RCC 7860 (cell line): ENCODE results near the gene CAMSAP3.
"Not testable (repeated sequence)": the region's sequence is repeated elsewhere in the genome, so short reads cannot be mapped to it uniquely, and the experiment has no call there.

Experiments
- DNase-seq: peaks from one replicate; pipeline ENCODE4 v3.0.0-alpha.2; 2015; ENCODE audit warnings: low spot score
- FAIRE-seq: peaks from 2 replicates; lab custom pipeline; 2012; peaks lifted over from hg19 to GRCh38; lab: Jason Lieb, UNC

CAMSAP3 gene

DNA sequence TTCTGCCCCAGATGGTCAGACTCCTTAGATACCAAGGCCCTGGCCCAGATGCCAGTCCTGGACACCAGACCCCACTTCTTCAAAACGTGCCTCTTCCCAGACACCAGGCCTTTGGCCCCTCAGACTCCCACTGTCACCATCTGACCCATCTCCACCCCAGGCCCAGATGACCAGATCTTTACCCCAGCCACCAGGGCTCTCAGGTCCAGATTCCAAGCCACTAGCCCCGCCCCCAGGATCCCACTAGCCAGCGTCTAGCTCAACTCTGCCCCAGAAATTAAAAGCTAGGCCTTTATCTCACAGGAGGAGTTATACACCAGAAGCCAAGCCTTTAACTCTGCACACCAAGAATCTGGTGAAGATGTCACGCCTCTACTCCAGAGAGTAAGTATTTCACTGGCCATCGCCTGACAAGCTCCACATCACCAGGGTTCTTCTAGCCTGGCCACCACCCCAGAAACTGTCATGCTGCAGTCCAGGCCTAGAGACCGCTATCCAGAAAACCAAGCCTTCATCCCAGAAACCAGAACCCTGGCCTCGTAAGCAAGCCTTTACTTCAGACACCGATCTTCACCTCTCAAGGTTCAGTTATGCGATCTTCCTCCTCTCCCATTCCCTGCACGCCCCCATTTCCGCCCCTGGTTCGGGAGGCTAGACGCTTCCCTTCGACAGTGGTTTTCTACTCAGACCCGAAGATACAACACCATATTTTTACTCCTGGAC, 33.1 kb downstream of the CAMSAP3 start:
- no peak for DNase-seq
- FAIRE-seq = no peak

DNA sequence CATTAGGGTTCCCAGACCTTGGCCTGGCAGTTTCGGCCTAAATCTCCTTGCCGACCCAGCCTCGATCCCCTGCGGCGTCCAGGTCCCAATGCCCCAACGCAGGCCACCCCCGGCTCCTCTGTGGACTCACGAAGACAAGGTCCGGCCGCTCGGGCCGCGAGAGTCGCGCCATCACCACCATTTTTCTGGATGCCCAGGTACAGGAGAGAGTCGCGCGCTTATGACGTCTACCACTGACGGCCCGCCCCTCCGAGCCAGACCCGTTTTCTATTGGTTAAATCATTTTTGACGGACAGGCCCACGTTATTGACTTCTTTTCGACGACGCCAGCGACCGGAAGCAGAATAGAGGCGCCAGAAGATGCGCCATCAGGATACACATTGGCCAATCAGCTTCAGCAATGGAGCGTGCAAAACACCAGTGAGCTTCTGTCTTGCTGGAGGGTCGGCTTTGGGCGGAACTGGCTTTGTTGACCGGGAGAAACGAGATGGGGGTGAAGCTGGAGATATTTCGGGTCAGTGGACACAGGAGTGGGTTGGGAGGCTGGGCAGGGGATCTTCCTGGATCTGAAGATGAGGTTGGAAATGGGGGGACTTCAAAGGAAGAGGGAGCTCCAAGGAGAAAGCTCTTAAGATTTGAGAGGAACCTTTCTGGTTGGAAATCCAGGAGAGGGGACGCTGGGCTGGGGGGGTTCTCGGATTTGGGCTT, 33.8 kb downstream of the CAMSAP3 start, which contains the start of the genes PET100 and XAB2:
Gene PET100, plus strand, starts transcription at position 447 of the 708 bp plus-strand sequence. Its CDS starts 41 bp downstream, at position 488.
Gene XAB2, minus strand, starts transcription at position 199 of the 708 bp plus-strand sequence. Its CDS starts 18 bp downstream, at position 181.
- DNase-seq = peak; percentile 98
- peak; percentile 96 for FAIRE-seq

DNA sequence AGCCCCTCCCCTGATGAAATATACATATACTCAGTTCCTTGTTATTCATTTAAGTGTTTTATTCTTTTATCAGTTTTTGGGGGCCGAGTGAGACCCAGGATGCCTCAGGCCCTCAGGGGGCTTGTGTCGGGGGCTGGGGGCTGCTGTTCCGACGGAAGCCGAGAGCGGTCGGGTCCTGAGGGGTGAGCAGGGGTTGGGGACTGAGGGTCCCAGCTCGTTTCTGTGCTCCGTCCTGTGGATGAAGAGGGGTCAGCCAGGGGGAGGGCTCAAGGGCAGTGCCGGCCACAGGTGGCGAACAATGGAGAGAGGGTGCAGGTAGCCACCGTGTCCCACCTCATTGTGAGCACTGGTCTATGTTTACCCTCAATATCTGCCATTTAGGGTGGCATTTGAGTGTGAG, 35.9 kb downstream of the CAMSAP3 start:
- FAIRE-seq (no peak), DNase-seq (no peak)

DNA sequence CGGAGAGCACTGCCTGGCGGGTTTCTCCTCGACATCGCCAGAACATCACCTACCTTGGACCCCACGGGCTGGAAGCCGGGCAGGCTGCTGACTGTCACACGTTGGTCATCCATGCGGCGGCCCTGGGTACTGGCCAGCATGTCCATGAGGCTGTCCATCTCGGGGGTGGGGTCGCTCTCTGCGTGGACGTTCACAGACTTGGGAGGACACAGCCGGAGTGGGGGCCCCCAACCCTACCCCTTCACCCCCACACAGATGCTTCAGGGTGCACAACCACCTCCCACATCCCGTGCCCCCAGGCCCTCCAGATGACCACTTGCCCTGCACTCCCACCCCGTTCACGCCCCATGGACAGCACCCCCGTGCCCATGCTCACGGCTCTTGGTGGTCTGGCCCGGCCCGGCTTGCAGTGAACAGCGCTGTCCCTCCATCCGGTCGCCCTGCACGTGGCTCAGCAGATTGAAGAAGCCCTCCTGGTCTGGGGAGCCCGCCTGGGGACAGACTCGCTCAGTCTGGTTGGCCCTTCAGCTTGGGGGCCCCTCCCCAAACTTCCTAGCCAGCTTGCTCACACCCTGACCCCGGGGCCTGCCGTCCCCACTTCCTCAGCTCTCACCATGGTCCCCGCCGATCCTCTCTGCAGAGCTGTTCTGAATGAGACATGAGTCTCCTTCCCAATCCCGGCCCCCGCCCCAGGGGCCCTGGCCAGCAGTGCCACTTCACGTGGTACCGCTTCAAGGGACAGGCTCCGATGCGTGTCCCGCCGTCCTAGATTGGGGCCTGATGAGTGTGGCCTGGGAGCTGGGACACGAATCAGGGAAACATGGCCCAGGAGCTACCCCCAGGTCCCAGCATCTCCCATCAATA, 36.9 kb downstream of the CAMSAP3 start:
- FAIRE-seq = no peak

DNA sequence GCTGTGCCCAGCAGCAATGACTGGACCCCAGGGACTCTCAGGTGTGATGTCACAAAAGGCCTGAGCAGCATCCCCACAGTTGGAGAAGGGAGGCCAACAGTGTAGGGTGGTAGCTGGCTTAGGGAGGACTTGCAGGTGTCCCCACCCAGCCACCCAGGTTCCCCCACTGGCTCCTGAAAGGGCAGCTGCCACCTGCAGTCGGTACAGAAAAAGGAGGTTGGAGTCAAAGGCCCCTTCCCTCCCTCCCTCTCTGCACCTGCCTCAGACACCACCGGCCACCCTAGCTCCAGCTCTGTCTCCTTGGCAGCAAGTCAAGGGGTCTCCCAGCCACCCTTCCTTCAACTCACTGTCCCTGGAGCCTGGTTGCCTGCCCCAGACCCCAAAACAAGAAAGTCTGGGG, 38.0 kb downstream of the CAMSAP3 start, which contains the start of gene PCP2:
Gene PCP2, minus strand, starts transcription at position 22 of the 400 bp plus-strand sequence. CDS start 262 bp downstream, outside the sequence.
- no peak for DNase-seq
- FAIRE-seq = no peak

More for the DNA sequence above, 36.9 kb downstream of the CAMSAP3 start:
- no peak for DNase-seq

DNA sequence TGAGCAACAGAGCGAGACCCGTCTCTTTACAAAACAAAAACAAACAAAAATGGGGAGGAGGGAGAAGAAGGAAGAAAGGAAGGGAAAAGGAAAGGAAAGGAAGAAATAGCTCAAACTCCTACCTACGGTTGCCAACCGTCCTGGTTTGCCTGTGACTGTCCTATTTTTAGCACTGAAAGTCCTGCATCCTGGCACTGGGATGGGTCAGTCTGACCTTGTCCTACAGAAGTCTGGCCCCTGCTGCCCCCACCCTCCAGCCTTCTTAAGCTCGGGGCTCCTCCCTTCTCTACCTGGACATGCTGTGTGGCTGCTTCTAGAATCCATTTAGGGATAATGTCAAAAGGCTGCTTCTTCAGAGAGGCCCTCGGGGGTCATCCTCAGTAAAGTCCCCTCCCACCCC, 40.0 kb downstream of the CAMSAP3 start:
- DNase-seq (no peak), FAIRE-seq (no peak)

DNA sequence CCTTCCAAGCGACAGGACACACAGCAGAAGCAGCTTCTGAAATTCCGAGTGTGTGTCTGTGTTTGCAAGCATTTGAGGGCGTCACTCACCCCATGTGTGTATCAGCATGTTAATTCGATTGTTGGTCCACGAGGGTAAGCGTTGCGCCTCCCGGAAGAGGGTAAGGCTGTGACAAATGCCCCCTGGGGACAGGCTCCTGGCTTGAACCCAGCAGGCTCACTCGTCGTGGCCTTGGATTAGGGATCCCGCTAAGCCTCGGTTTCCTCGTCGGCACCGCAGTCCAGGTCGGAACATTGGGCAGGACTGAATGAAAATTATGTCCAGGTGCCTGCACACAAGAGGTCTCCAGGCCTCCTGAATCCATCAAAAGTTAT, 40.6 kb downstream of the CAMSAP3 start:
- no peak for FAIRE-seq
- DNase-seq = no peak

DNA sequence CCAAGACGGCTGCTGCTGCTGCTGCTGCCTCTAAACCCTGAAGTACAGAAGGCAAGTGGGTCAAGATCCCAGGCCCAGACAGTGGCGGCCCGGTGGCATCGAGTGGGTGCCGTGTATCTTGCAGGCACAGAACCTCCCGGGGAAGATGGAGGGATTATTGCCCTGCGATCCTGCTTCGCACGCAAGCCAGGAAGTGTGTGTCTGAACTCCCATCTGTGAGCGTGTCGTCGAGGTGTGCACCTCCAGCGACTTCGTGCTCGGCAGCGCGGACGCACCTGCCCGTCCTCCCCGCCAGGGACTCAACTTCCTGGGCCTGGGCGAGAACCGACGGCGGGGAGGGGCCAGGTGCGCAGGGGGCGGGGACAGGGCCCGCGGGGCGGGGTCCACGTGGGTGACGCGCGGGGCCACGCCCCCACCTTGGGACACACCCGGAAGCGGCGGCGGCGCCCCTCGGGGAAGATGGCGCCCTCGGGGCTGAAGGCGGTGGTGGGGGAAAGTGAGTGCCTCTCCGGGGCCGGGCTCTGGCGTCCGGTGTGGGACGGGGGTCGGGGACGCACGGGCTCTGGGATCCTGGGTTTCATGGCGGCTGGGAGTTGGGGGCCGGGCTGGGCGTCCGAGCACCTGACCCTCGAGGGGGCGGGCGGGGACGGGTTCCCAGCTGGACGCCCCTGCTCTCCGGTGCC, 41.2 kb downstream of the CAMSAP3 start, which contains the start of gene STXBP2:
Gene STXBP2, plus strand, starts transcription at position 420 of the 683 bp plus-strand sequence. Its CDS starts 40 bp downstream, at position 460.
- FAIRE-seq = no peak
- peak; percentile 54 for DNase-seq

DNA sequence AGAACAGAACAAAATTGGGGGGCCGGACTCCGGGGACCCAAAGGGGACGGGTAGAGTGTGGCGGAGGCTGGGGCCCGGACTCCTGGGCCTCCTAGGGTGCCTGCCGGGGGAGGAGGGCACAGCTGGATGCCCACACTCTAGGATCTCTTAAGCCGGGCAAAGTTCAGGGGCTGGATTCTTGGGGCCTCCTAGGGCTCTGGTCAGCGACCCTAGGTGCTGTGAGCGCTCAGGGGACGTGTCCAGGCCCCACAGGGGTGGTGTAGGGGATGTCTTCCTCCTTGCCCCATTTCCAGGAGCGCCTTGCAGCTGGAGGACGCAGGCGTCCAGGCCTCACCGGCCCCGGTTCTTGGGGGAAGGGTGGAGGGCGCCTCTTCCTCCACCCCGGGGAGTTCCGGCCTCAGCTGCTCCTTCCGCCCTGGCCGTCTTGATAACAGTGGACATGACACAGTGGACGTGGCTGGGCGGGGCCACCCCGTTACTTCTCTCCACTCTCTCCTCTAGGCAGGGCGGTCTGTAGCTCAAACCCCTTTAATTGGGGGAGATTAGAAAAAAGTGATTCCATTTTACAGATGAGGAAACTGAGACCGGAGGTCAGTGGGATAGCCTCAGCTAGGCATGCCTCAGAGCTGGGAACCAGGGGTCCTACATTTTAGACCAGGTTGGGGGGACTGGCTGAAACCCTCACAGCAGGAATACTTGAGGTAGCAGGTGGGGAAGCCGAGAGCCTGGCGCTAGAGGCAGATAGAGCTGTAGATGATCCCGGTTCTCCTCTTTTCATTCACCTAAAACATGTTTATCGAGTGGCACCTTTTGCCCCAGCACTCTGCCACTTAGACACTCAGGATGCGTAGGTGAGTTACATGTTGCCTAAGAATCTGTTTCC, 42.0 kb downstream of the CAMSAP3 start:
- FAIRE-seq = no peak
- DNase-seq = peak; percentile 34

DNA sequence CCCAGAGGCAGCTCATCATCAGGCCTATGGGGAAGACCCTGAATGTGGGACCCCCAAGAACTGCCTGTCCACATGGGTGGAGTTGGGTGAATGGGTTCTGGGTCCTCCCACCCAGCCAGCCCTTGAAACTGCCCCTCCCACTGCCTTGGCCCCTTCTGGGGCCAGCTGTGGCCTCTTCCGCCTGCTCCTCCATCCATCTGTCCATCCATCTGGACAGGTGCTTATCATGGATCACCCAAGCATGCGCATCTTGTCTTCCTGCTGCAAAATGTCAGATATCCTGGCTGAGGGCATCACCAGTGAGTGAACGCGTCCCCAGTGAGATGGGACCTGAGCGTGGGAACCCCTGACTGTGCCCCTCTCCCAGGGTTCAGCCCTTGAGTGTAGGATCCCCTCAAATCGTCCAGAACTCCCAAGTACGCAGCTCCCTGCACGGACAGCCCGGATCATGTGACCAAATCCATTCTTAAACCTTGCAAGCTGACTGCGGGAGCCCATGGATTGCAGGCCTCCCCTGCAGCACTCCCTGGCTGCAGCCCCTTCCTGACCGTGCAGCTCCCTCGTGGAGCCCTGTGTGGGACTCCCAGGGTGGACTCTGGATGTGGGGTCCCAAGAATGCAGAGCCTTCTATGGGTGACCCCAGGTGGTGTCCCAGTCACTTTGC, 43.3 kb downstream of the CAMSAP3 start:
- FAIRE-seq = no peak
- DNase-seq = no peak

DNA sequence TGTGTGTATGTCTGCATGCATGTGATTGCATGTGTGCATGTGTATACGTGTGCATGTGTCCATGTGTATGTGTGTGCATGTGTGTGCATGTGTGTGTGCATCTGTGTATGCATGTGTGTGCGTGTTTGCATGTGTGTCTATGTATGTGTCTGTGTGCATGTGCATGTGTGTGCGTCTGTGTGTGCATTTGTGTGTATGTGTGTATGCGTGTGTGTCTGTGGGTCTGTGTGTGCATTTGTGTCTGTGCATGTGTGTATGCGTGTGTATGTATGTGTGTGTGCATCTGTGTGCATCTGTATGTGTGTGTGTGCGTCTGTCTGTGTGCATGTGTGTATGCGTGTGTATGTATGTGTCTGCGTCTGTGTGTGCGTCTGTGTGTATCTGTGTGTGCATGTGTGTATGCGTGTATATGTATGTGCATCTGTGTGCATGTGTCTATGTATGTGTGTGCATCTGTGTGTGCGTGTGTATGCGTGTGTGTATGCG, 44.2 kb downstream of the CAMSAP3 start:
- no peak for FAIRE-seq

DNA sequence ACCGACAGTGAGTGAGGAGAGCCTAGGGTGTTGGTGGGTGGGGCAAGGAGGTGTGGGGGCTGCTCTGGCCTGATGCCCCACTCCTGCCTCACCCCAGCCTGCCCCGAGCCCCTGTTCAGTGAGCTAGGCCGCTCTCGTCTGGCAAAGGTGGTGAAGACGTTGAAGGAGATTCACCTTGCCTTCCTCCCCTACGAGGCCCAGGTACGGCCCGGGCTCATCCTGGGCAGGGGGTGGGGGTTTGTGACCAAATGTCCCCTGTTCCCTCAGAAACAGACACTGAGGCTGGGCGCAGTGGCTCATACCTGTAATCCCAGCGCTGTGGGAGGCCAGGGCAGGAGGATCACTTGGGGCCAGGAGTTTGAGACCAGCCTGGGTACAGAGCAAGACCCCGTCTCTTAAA, 45.1 kb downstream of the CAMSAP3 start:
- DNase-seq (no peak), FAIRE-seq (no peak)

More for the DNA sequence above, 44.2 kb downstream of the CAMSAP3 start:
- DNase-seq = no peak

DNA sequence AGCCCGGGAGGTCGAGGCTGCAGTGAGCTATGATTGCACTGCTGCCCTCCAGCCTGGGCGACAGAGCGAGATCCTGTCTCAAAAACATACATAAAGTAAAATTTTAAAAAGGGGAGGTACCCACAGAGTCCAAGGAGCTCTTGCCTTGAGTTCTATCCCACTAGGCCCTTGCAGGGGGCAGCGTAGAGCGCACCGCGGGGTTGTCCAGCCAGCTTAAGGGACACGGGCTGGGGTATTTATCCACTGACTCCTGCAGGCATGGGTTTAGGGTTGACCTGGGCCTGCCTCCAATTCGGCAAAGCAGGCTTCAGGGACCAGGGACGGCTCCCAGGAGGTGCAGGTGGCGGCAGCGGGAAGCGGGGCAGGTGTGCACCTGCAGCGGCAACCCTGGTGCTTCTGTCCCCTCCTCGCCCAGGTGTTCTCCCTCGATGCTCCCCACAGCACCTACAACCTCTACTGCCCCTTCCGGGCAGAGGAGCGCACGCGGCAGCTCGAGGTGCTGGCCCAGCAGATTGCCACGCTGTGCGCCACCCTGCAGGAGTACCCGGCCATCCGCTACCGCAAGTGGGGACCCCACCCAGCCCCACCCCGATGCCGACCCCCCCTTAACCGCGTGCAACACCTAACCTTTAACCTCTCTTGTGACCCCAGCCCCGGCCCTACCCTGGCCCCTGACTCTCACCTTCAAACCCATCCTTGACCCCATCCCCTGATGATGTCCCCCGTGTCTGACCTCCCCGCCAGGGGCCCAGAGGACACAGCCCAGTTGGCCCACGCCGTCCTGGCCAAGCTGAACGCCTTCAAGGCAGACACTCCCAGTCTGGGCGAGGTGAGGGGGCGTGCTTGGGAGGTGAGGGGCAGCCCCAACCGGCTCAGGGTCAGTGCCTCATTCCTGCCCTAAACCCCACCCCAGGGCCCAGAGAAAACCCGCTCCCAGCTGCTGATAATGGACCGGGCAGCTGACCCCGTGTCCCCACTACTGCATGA, 45.9 kb downstream of the CAMSAP3 start:
- no peak for FAIRE-seq
- no peak for DNase-seq

DNA sequence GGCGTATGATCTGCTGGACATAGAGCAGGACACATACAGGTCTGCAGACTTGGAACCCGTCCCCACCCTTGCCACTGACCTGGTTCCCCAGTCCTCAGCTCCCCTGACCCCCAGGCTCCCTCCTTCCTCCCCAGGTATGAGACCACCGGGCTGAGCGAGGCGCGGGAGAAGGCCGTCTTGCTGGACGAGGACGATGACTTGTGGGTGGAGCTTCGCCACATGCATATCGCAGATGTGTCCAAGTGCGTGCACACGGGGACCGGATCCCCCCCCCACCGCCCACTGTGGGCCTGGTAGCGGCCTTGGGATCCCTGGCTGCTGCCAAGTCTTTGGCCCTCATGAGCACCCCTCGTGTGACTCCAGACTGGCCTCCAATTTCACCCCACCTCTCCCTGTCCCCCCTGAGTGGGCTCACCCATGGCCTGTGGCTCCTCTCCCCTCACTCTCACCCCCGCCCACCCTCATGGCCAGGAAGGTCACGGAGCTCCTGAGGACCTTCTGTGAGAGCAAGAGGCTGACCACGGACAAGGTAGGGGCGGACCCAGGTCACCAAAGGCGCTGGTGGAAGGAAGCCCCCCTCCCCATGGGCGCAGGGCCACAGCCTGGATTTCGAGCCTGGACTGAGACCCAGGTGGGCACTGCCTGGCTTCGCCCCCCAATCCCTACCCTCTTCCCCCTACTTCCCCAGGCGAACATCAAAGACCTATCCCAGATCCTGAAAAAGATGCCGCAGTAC, 46.8 kb downstream of the CAMSAP3 start:
- no peak for FAIRE-seq
- DNase-seq = no peak

DNA sequence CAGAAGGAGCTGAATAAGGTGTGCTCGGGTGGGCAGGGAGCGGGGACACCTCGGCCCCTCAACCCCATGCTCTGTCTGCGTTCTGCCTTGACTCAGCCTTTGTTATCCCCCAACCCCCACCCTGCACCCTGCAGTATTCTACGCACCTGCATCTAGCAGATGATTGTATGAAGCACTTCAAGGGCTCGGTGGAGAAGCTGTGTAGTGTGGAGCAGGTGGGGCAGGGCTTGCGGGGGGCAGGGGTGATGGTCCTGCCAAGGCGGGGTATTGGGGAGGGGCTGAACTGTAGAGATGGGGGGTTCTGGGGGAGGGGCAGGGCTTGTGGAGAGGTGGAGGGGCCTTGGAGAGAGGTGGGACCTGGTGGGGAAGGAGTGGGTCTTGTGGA, 47.4 kb downstream of the CAMSAP3 start:
- FAIRE-seq = no peak
- DNase-seq = no peak

DNA sequence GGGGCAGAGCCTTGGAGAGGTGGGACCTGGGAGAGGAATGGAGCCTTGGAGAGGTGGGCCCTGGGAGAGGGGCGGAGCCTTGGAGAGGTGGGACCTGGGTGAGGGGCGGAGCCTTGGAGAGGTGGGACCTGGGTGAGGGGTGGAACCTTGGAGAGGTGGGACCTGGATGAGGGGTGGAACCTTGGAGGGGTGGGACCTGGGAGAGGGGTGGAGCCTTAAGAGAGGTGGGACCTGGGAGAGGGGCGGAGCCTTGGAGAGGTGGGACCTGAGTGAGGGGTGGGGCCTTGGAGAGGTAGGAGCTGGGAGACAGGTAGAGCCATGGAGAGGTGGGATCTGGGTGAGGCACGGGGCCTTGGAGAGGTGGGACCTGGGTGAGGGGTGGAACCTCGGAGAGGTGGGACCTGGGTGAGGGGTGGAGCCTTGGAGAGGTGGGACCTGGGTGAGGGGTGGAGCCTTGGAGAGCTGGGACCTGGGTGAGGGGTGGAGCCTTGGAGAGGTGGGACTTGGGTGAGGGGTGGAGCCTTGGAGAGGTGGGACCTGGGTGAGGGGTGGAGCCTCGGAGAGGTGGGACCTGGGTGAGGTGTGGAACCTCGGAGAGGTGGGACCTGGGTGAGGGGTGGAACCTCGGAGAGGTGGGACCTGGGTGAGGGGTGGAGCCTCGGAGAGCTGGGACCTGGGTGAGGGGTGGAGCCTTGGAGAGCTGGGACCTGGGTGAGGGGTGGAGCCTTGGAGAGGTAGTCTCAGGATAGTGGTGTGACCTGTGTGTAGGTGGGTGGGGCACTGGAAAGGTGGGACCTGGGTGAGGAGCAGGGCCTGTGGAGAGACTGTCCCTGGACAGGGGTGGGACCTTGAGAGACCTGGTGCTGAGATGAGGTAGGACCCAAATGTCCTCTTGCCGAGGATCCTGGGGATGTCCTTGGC, 48.2 kb downstream of the CAMSAP3 start:
- FAIRE-seq, DNase-seq: not testable (repeated sequence)
